ENCODE results near the gene SLC7A5.

GRCh38 chr16:87789437-87790291 lies 79.6 kb downstream of the SLC7A5 start:
- no peak for TF ChIP-seq CTCF (IDR thresholded peaks at IDR 0.05)
- no peak for TF ChIP-seq POLR2A (IDR thresholded peaks at IDR 0.05)
